ENCODE data around the gene IFI30.

- TF ChIP-seq CTCF (IDR thresholded peaks at IDR 0.05; ENCODE audit: low read depth, low read length, missing input control) (no peak), REST (IDR thresholded peaks at IDR 0.05) (no peak), RAD21 (IDR thresholded peaks at IDR 0.05) (no peak), ATF3 (IDR thresholded peaks at IDR 0.05) (no peak), TAF1 (conservative IDR thresholded peaks at IDR 0.05) (no peak), EGR1 (IDR thresholded peaks at IDR 0.05; ENCODE audit: low read depth in 2 of 2) (no peak), GABPA (IDR thresholded peaks at IDR 0.05 in 1 of 2, conservative IDR thresholded peaks at IDR 0.05 in 1 of 2) (no peak), NR2F2 (IDR thresholded peaks at IDR 0.05) (no peak), SP1 (IDR thresholded peaks at IDR 0.05) (no peak), MAX (IDR thresholded peaks at IDR 0.05) (no peak), YY1 (IDR thresholded peaks at IDR 0.05) (no peak), ZBTB33 (IDR thresholded peaks at IDR 0.05) (no peak)
Measured at GRCh38 chr19:18197306-18197705, 23.7 kb downstream of the IFI30 start.
